HepG2 (cell line): ENCODE results near the gene COX14. TPM values are rescaled to one million over a fixed set of nuclear protein-coding genes. Genes with fewer than 3 reads are reported as not detected.
A peak's percentile ranks its signal among the peaks of the same experiment; 100 is the strongest.

ENCODE experiments used
- FIP1L1 ChIP-seq: fragments of 200-400 bp; formaldehyde crosslinking; IDR thresholded peaks from 2 replicates; pipeline ENCODE4 v1.6.1; 2018; ENCODE audit warnings: low read depth, mild to moderate bottlenecking, low read length, moderate library complexity, borderline replicate concordance; ENCODE audit not compliant: insufficient read depth
- FOXK1 ChIP-seq: sonication (generic); formaldehyde crosslinking; IDR thresholded peaks from 2 replicates; pipeline ENCODE4 v1.4.0; 2020; ENCODE audit warnings: low read depth, missing genetic modification reagents, borderline replicate concordance
- MED1 ChIP-seq: sonication (generic); formaldehyde crosslinking; IDR thresholded peaks from 2 replicates; pipeline ENCODE4 v1.4.0; 2020; ENCODE audit warnings: missing genetic modification reagents
- NFE2L1 ChIP-seq: sonication (generic); formaldehyde crosslinking; IDR thresholded peaks from 2 replicates; pipeline ENCODE4 v1.4.0; 2020; ENCODE audit warnings: missing genetic modification reagents, mild to moderate bottlenecking, borderline replicate concordance
- NFKB2 ChIP-seq: sonication (generic); formaldehyde crosslinking; IDR thresholded peaks from 2 replicates; pipeline ENCODE4 v1.4.0; 2020; ENCODE audit warnings: missing genetic modification reagents, borderline replicate concordance
- REXO4 ChIP-seq: sonication (generic); formaldehyde crosslinking; IDR thresholded peaks from 2 replicates; pipeline ENCODE4 v1.8.0; 2022; ENCODE audit warnings: missing genetic modification reagents, mild to moderate bottlenecking, borderline replicate concordance
- SIN3B ChIP-seq: fragments of 150-350 bp; IDR thresholded peaks from 2 replicates; pipeline ENCODE4 v1.6.1; 2014; ENCODE audit warnings: low read length
- SOX5 ChIP-seq: IDR thresholded peaks from 2 replicates; pipeline ENCODE4 v1.6.1; 2016; ENCODE audit warnings: borderline replicate concordance
- SUZ12 ChIP-seq: fragments of 150-350 bp; IDR thresholded peaks from 2 replicates; pipeline ENCODE4 v1.6.1; 2014; ENCODE audit warnings: low read depth, low read length
- TCF12 ChIP-seq, 2 experiments: fragments of 450-650 bp in 1 of 2; sonication (generic) in 1 of 2; formaldehyde crosslinking in 1 of 2; IDR thresholded peaks; 2 replicates each; pipeline versions ENCODE4 v1.6.1 to v1.8.0; 2017 to 2022; ENCODE audit warnings: antibody characterized with exemption in 1 of 2, mild to moderate bottlenecking in 1 of 2, missing genetic modification reagents in 1 of 2, moderate library complexity in 1 of 2
- TP53 ChIP-seq: sonication (generic); formaldehyde crosslinking; conservative IDR thresholded peaks from 2 replicates; pipeline ENCODE4 v1.4.0; 2020; ENCODE audit warnings: missing genetic modification reagents
- ZBTB7A ChIP-seq: sonication (generic); formaldehyde crosslinking; IDR thresholded peaks from 2 replicates; pipeline ENCODE4 v1.8.0; 2022; ENCODE audit warnings: mild to moderate bottlenecking, missing genetic modification reagents
- ZNF224 ChIP-seq: sonication (generic); formaldehyde crosslinking; IDR thresholded peaks from 2 replicates; pipeline ENCODE4 v1.5.0; 2020; ENCODE audit warnings: mild to moderate bottlenecking, missing genetic modification reagents
- ZNF550 ChIP-seq: sonication (generic); formaldehyde crosslinking; IDR thresholded peaks from 2 replicates; pipeline ENCODE4 v1.4.0; 2020; ENCODE audit warnings: mild to moderate bottlenecking, missing genetic modification reagents, borderline replicate concordance
- ZNF713 ChIP-seq: sonication (generic); formaldehyde crosslinking; IDR thresholded peaks from 2 replicates; pipeline ENCODE4 v1.4.0; 2020; ENCODE audit warnings: mild to moderate bottlenecking, missing genetic modification reagents
- ZNF792 ChIP-seq: IDR thresholded peaks from 2 replicates; pipeline ENCODE4 v1.6.1; 2016
- polyA plus RNA-seq, 8 experiments: library from polyadenylated mRNA; depleted of rRNA in 3 of 8; stranded (reverse) in 7 of 8; unstranded in 1 of 8; fragments of >200 nt; fragmentation: Illumina TruSeq in 4 of 8; extraction: Trizol in 4 of 8; gene quantifications; 2 replicates each; pipeline versions ENCODE4 v1.2.1 to v1.2.3, GENCODE V29; 2011 to 2016; ENCODE audit warnings: low read depth in 4 of 8, missing spikeins in 1 of 8, mixed read lengths in 1 of 8; ENCODE audit not compliant: insufficient read depth in 1 of 8
- total RNA-seq, 5 experiments: library from RNA; depleted of rRNA; stranded (reverse); fragments of >200 nt; fragmentation: Illumina TruSeq; extraction: Trizol; gene quantifications; 2 replicates each; pipeline ENCODE4 v1.2.3, GENCODE V29; 2016; ENCODE audit warnings: low read depth in 1 of 5
- TF ChIP-seq, protein P1 (sequence below): sonication (generic); formaldehyde crosslinking; IDR thresholded peaks from 2 replicates; pipeline ENCODE4 v1.4.0; 2020; ENCODE audit warnings: mild to moderate bottlenecking, missing genetic modification reagents
- TF ChIP-seq, protein P2 (sequence below), 2 experiments: sonication (generic) in 1 of 2; formaldehyde crosslinking in 1 of 2; IDR thresholded peaks; 2 replicates each; pipeline versions ENCODE4 v1.4.0 to v1.6.1; 2018 to 2020; ENCODE audit warnings: missing genetic modification reagents in 2 of 2, borderline replicate concordance in 1 of 2, low read depth in 1 of 2, mild to moderate bottlenecking in 1 of 2, missing biosample characterization in 1 of 2
- TF ChIP-seq, protein P3 (sequence below): sonication (generic); formaldehyde crosslinking; conservative IDR thresholded peaks from 2 replicates; pipeline ENCODE4 v1.5.0; 2020; ENCODE audit warnings: missing genetic modification reagents
- TF ChIP-seq, protein P4 (sequence below): sonication (generic); formaldehyde crosslinking; IDR thresholded peaks from 2 replicates; pipeline ENCODE4 v1.9.0; 2021; ENCODE audit warnings: missing genetic modification reagents, borderline replicate concordance
- TF ChIP-seq, protein P5 (sequence below): sonication (generic); formaldehyde crosslinking; IDR thresholded peaks from 2 replicates; pipeline ENCODE4 v1.4.0; 2020; ENCODE audit warnings: missing genetic modification reagents, mild to moderate bottlenecking, borderline replicate concordance

The COX14 gene
- total and polyA plus RNA-seq, 2 of the 13 experiments (the other 11 are each of a cell fraction or from before 2014, with no cell fraction given) = 53.0 to 71.6 TPM

DNA sequence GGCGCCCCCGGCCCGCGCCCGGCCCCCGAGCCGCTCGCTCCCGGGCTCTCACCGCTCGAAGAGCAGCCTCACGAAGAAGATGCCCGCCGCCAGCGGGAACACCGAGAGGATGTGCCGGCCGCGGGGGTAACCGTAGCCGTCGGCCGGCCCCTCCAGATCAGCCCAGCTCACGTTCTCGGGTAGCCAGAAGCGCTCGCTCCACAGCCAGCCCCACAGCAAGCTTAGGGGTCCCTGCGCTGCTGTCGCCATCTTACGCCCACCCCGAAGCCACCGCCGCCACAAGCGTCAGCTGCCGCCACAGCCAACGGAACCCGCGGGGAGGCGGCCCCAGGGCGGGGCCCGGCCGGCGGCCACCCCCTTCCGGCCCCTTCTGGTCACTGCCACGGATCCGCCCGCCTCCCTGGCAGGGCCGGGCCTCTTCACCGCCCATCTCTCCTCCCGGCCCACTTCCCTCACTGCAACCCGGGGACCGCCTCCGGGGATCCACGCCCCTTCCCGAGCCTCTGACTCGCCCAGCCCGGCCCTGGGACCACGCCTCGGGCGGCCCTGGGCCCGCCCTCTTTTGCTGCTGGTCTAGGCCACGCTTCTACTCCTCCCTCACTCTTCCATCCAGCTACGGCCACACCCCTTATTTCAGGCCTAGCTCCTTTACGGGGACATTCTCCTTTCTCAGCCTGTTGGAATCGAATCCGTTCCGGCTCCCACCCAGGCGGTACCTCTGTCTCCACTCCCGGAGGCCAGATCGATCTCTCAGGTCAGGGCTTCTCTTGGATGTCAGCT lies 55.2 kb downstream of the COX14 start, which contains the start of gene CERS5 (continued):
- TF ChIP-seq ZNF792 (CRISPR knock-in tag) (peak; percentile 23; the same call in 1 of the 2 replicates), SUZ12 (no peak), REXO4 (CRISPR knock-in tag) (no peak), TCF12 (IDR thresholded peaks at IDR 0.05) (no peak), TCF12 (CRISPR knock-in tag; IDR thresholded peaks at IDR 0.05) (0 out of 2 replicates have a peak, but pooled peaks have one; percentile 35), ZNF550 (0 out of 2 replicates have a peak, but pooled peaks have one; percentile 39), MED1 (CRISPR knock-in tag) (peak; percentile 33), SOX5 (no peak), NFKB2 (CRISPR knock-in tag) (no peak), ZNF713 (CRISPR knock-in tag) (peak; percentile 20; the same call in 1 of the 2 replicates), ZBTB7A (CRISPR knock-in tag) (no peak), TP53 (no peak), FOXK1 (CRISPR knock-in tag) (peak; percentile 26; the same call in 1 of the 2 replicates), NFE2L1 (CRISPR knock-in tag) (no peak), ZNF224 (CRISPR knock-in tag) (0 out of 2 replicates have a peak, but pooled peaks have one; percentile 25), FIP1L1 (no peak), SIN3B (no peak)
- TF ChIP-seq, protein P1, sequence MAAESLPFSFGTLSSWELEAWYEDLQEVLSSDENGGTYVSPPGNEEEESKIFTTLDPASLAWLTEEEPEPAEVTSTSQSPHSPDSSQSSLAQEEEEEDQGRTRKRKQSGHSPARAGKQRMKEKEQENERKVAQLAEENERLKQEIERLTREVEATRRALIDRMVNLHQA (CRISPR knock-in tag) = no peak
- TF ChIP-seq, protein P2, sequence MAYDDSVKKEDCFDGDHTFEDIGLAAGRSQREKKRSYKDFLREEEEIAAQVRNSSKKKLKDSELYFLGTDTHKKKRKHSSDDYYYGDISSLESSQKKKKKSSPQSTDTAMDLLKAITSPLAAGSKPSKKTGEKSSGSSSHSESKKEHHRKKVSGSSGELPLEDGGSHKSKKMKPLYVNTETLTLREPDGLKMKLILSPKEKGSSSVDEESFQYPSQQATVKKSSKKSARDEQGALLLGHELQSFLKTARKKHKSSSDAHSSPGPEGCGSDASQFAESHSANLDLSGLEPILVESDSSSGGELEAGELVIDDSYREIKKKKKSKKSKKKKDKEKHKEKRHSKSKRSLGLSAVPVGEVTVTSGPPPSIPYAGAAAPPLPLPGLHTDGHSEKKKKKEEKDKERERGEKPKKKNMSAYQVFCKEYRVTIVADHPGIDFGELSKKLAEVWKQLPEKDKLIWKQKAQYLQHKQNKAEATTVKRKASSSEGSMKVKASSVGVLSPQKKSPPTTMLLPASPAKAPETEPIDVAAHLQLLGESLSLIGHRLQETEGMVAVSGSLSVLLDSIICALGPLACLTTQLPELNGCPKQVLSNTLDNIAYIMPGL (CRISPR knock-in tag; IDR thresholded peaks at IDR 0.05; ENCODE audit: borderline replicate concordance in 1 of 2, low read depth in 1 of 2) = peak; percentile 49 to 51; a peak in 3 of 4 replicates
- TF ChIP-seq, protein P3, sequence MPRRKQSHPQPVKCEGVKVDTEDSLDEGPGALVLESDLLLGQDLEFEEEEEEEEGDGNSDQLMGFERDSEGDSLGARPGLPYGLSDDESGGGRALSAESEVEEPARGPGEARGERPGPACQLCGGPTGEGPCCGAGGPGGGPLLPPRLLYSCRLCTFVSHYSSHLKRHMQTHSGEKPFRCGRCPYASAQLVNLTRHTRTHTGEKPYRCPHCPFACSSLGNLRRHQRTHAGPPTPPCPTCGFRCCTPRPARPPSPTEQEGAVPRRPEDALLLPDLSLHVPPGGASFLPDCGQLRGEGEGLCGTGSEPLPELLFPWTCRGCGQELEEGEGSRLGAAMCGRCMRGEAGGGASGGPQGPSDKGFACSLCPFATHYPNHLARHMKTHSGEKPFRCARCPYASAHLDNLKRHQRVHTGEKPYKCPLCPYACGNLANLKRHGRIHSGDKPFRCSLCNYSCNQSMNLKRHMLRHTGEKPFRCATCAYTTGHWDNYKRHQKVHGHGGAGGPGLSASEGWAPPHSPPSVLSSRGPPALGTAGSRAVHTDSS (CRISPR knock-in tag) = no peak
- TF ChIP-seq, protein P4, sequence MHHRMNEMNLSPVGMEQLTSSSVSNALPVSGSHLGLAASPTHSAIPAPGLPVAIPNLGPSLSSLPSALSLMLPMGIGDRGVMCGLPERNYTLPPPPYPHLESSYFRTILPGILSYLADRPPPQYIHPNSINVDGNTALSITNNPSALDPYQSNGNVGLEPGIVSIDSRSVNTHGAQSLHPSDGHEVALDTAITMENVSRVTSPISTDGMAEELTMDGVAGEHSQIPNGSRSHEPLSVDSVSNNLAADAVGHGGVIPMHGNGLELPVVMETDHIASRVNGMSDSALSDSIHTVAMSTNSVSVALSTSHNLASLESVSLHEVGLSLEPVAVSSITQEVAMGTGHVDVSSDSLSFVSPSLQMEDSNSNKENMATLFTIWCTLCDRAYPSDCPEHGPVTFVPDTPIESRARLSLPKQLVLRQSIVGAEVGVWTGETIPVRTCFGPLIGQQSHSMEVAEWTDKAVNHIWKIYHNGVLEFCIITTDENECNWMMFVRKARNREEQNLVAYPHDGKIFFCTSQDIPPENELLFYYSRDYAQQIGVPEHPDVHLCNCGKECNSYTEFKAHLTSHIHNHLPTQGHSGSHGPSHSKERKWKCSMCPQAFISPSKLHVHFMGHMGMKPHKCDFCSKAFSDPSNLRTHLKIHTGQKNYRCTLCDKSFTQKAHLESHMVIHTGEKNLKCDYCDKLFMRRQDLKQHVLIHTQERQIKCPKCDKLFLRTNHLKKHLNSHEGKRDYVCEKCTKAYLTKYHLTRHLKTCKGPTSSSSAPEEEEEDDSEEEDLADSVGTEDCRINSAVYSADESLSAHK (CRISPR knock-in tag) = no peak
- TF ChIP-seq, protein P5, sequence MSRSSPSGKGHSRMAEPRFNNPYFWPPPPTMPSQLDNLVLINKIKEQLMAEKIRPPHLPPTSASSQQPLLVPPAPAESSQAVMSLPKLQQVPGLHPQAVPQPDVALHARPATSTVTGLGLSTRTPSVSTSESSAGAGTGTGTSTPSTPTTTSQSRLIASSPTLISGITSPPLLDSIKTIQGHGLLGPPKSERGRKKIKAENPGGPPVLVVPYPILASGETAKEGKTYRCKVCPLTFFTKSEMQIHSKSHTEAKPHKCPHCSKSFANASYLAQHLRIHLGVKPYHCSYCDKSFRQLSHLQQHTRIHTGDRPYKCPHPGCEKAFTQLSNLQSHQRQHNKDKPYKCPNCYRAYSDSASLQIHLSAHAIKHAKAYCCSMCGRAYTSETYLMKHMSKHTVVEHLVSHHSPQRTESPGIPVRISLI (CRISPR knock-in tag) = no peak
